Skin epidermis (tissue), 12 donors: ENCODE results near the gene DNAJB8.

Source experiments
- H3K27ac ChIP-seq, 21 experiments: fragments of 200-600 bp; sonication (generic) in 11 of 21; one replicate each; pipeline ENCODE4 v1.5.0; 2020; ENCODE audit warnings: mild to moderate bottlenecking in 3 of 21, inconsistent platforms in 2 of 21, moderate library complexity in 2 of 21
- H3K4me3 ChIP-seq, 7 experiments: fragments of 200-600 bp; sonication (generic) in 2 of 7; one replicate each; pipeline ENCODE4 v1.5.0; 2020; ENCODE audit warnings: inconsistent platforms in 2 of 7, mild to moderate bottlenecking in 2 of 7, moderate library complexity in 1 of 7

The DNAJB8 gene

GRCh38 chr3:128495435-128495970 lies 28.8 kb upstream of the DNAJB8 start:
- Histone ChIP-seq H3K27ac (no peak overlapping the region), H3K4me3 (no peak overlapping the region)

- no peak overlapping the region for H3K27ac ChIP-seq
- no peak overlapping the region for H3K4me3 ChIP-seq
Measured at GRCh38 chr3:128494367-128494650, 27.6 kb upstream of the DNAJB8 start.

- Histone ChIP-seq H3K27ac (no peak overlapping the region), H3K4me3 (no peak overlapping the region)
Measured at GRCh38 chr3:128493570-128494366, 27.1 kb upstream of the DNAJB8 start.

GRCh38 chr3:128492671-128493569 lies 26.2 kb upstream of the DNAJB8 start, which contains the start of gene GATA2:
GATA2 (minus strand) TSS chr3:128493201; CDS start chr3:128487031, 6,170 bp downstream.
- Histone ChIP-seq H3K27ac (peak within 1 kb of the TSS in 1 of 21 experiments; percentile 2), H3K4me3 (peak within 1 kb of the TSS in 1 of 7 experiments; percentile 8)

GRCh38 chr3:128491941-128492670 lies 25.4 kb upstream of the DNAJB8 start:
- no peak overlapping the region for H3K4me3 ChIP-seq
- H3K27ac ChIP-seq: peak overlapping the region in 3 of 21 experiments; percentile 2 to 17 (median 17)

GRCh38 chr3:128491691-128491940 lies 24.9 kb upstream of the DNAJB8 start:
- H3K27ac ChIP-seq: peak overlapping the region in 4 of 21 experiments; percentile 2 to 24 (median 17)
- H3K4me3 ChIP-seq: no peak overlapping the region

- Histone ChIP-seq H3K27ac (peak overlapping the region in 2 of 21 experiments; percentile 17 to 24), H3K4me3 (no peak overlapping the region)
Measured at GRCh38 chr3:128490915-128491690, 24.4 kb upstream of the DNAJB8 start.

- Histone ChIP-seq H3K4me3 (peak overlapping the region in 2 of 7 experiments; percentile 30 to 50), H3K27ac (peak overlapping the region in 1 of 21 experiments; percentile 23)
Measured at GRCh38 chr3:128490650-128490914, 23.9 kb upstream of the DNAJB8 start.

GRCh38 chr3:128489927-128490649 lies 23.4 kb upstream of the DNAJB8 start:
- H3K4me3 ChIP-seq: peak overlapping the region; percentile 30 to 50 (median 43)
- H3K27ac ChIP-seq: peak overlapping the region in 16 of 21 experiments; percentile 0 to 76 (median 64)

- peak overlapping the region in 20 of 21 experiments; percentile 0 to 76 (median 64) for H3K27ac ChIP-seq
Measured at GRCh38 chr3:128489674-128489926, 22.9 kb upstream of the DNAJB8 start.

GRCh38 chr3:128488991-128489673 lies 22.4 kb upstream of the DNAJB8 start:
- peak overlapping the region; percentile 30 to 50 (median 43) for H3K4me3 ChIP-seq
- peak overlapping the region in 20 of 21 experiments; percentile 0 to 76 (median 64) for H3K27ac ChIP-seq

More at GRCh38 chr3:128489674-128489926, 22.9 kb upstream of the DNAJB8 start:
- peak overlapping the region; percentile 30 to 50 (median 43) for H3K4me3 ChIP-seq

GRCh38 chr3:128488636-128488990 lies 21.9 kb upstream of the DNAJB8 start:
- peak overlapping the region; percentile 30 to 50 (median 43) for H3K4me3 ChIP-seq
- H3K27ac ChIP-seq: peak overlapping the region in 19 of 21 experiments; percentile 0 to 76 (median 64)

GRCh38 chr3:128487813-128488635 lies 21.3 kb upstream of the DNAJB8 start:
- Histone ChIP-seq H3K4me3 (peak overlapping the region; percentile 13 to 50 (median 40)), H3K27ac (peak overlapping the region in 20 of 21 experiments; percentile 5 to 76 (median 60))

GRCh38 chr3:128487538-128487812 lies 20.8 kb upstream of the DNAJB8 start:
- peak overlapping the region; percentile 13 to 50 (median 40) for H3K4me3 ChIP-seq
- peak overlapping the region in 13 of 21 experiments; percentile 0 to 76 (median 55) for H3K27ac ChIP-seq

GRCh38 chr3:128486681-128487537 lies 20.2 kb upstream of the DNAJB8 start:
- Histone ChIP-seq H3K4me3 (peak overlapping the region; percentile 13 to 50 (median 40)), H3K27ac (peak overlapping the region in 14 of 21 experiments; percentile 1 to 76 (median 52))

- peak overlapping the region in 6 of 7 experiments; percentile 8 to 50 (median 41) for H3K4me3 ChIP-seq
- peak overlapping the region in 6 of 21 experiments; percentile 1 to 68 (median 49) for H3K27ac ChIP-seq
Measured at GRCh38 chr3:128486205-128486628, 19.5 kb upstream of the DNAJB8 start.
